Glomerular visceral epithelial cell (primary cell): Measurements from ENCODE around the gene KCNJ6.

ENCODE experiments used
- DNase-seq: peaks from one replicate; pipeline ENCODE4 v3.0.0-alpha.2; 2016; ENCODE audit errors: extremely low spot score

The KCNJ6 gene

DNA sequence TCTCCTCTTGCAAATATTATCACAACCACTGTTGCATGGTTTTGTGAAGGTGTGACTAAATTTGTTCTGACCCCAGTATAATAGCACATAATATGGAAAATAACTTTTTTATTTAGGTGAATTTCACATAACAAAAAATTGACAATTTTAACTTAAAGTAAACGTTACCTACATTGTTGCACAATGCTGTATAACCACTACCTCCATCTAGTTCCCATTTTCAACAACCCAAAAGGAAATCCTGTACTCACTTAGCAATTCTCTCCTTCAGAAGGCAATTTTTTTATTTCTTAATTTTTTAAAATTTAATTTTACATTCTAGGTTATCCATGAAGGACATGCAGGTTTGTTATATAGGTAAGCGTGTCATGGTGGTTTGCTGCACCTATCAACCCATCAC lies 95.2 kb downstream of the KCNJ6 start:
- no peak for DNase-seq

DNA sequence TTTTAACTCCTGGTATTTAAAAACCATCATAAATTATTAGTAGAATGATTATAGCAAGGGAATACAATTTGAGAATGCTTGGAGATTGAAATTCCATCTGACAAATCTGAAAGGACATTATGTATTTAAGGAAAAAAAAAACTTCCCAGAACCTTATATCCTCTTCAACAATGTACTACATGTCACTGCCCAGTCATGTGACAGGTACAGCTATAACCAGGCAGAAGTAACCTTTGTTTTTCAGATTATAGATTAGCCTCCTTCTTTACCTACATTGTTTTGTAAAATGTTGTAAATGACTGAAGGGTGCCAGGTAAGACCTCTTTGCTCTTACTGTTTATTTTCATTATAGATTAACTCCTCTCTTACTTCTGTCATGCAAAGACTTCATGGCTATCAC lies 96.9 kb downstream of the KCNJ6 start:
- DNase-seq = no peak

DNA sequence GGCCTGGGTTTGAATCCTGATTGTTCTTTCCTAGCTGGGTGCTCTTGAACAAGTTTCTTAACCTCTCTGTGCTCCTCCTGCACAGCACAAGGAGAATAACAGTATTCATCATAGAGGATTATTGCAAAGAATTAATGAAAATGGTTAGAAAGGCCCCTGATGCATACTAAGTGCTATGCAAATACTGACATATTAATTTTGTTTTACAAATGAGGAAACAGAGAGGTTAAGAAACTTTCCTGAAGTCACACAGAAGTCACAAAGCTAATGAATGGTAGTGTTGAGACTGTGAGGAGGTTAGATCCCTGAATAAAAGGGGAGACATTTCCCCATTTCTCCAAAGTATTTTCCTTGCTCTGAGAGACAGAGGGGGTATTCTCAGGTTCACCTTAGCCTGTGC lies 99.0 kb downstream of the KCNJ6 start:
- DNase-seq = no peak

DNA sequence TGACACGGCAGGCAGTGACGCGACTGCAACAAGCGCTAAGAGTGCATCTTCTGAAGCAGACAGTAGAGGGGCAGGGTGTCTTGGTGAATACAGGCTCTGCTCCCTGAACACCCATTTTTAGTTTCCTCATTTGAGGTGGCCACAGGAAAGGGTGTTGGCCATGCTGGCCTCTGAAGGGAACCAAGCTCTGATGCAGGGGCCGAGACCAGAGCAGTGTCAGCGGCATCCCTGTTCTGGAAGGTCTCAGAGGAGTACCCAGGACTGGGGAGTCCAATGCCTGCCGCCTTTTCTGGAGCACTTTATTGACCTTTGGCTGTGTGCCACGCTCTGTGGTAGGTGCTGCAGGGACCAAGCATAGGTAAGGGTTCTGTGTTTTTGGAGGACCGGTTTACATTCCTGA lies 100.4 kb downstream of the KCNJ6 start:
- DNase-seq = no peak

DNA sequence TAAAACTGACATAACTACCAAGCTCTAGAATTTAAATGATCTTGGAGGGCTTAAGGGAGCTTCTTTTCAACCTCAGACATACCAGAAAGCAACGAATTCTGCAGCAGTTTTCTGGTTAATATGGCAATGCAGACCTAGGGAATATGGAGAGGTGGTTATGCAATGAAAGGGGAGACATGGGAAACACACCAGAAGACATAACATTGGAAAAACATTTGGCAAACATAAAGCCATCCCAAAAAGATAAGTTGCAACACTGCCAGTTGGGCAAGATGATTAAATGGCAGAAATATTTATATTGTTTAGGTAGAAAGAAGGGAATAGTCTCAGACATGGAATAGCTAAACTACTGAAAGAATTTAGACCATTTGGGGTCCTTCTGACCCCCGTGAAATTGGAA lies 104.5 kb downstream of the KCNJ6 start:
- DNase-seq = no peak

DNA sequence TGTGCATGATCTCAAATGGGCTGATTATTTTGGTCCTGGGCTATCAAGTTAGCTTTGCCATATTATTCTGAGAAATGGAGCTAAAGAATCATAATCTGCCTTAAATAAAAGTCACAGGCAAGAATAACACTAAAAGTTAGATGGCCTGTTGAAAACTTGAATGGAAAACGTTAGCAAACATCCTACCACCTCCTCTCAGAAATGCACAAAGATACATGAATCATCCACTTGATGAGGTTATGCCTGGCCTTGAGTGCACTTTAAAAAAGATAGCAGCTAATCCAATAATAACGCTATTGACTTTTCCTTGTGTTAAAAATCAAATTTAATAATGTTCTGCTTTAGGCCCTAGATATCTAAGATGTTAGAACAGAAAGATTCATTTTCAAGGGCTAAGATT lies 108.0 kb downstream of the KCNJ6 start:
- no peak for DNase-seq

DNA sequence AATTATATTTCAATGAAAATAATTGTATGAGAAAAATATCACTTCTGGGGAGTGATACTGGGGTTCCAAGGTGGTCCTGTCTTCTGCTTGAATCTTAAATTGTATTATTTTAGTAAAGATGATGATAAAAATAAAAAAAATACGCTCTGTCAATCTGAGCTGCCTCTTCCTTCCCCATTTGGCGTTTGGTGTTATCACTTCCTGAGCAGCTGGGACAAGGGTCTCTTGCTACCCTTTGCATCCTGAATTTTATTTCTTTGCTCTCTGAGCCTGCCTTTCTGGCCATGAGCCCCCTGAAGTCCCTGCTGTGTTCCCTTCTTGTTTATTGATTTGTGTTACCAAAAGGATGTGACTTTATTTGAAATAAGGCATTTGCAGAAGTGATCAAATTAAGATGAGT lies 111.0 kb downstream of the KCNJ6 start:
- no peak for DNase-seq

DNA sequence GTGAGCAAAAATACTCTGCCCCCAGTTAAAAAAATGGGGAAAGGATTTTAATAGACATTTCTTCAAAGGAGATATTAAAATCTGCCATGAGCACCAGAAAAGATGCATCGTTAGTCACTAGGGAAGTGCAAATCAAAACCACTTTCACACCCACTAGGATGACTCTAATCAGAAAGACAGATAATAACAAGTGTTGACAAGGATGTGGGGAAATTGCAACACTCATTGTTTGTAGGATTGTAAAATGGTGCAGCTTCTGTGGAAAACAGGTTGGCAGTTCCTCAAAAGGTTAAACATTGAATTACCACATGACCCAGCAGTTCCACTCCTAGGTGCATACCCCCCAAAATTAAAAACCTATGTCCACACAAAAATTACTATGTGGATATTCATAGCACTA lies 112.3 kb downstream of the KCNJ6 start:
- no peak for DNase-seq

DNA sequence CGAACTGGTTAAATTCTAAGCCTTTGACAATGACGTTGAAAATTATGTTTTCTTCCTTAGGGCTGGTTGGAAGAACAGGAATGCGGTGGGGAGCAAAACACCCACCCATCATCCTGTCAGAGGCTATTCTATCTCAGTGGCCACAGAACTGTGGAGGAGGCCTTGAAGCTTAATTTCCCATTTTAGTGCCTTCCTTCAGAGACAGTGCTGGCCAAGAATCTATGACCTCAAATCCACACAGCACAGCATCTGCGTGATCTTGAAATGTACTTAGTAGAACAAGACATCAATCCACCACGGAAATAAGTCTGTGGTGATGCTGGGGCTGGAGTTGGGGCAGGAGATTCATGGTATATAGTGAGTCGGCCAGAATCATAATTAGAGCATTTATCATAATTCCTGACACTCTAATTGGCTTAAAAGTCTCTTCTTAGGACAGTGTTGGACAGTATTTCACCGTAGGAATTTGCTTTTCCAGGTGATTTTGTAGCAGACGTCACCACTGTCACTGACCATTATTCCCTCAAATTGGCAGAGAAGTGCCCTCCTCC lies 113.1 kb downstream of the KCNJ6 start:
- no peak for DNase-seq

DNA sequence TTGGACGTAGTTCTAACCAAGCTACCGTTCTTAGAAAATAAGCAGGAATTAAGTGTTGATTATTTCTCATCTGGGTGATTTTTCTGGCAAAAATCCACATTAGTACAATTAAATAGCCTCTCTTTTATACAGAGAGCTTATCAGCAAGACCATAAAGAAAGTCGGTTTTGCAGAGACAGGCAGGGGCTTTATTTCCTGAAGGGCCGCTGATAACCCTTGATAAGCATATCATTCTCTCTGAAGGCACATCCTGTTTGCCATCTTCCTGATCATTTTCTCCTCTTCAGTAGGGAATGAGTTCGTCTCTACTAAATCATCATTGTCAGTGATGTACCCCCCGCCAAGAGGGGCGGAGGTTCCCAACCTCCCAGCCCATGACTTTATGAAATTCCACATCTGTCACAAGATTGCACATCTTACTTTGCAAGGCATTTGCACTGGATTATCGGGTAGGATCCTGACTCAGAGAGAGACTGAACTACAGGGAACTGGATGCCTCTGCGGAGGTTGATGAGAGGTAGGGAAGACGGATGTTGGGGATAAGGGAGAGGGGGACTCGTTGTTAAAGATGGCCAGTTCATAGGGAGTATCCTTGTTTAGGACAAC lies 115.7 kb downstream of the KCNJ6 start:
- no peak for DNase-seq

DNA sequence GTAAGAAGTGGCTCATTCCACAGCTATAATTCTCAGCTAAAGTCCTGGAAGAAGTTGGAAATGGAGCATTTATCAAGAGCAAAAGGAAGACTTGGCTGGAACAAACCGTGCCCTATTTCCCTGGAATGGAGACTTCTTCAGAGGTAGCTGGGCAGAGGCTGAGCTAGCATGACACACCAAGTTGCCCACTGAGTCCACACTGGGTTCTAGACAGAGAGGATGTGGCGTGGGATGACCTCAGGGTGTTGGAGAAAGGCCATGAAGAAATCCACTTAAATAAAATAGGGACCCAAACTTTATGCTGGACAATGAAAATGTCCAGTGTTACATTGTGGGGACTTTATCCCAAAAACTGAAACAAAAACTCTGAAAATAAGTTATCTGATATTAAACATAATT lies 116.2 kb downstream of the KCNJ6 start:
- DNase-seq = peak; percentile 25

DNA sequence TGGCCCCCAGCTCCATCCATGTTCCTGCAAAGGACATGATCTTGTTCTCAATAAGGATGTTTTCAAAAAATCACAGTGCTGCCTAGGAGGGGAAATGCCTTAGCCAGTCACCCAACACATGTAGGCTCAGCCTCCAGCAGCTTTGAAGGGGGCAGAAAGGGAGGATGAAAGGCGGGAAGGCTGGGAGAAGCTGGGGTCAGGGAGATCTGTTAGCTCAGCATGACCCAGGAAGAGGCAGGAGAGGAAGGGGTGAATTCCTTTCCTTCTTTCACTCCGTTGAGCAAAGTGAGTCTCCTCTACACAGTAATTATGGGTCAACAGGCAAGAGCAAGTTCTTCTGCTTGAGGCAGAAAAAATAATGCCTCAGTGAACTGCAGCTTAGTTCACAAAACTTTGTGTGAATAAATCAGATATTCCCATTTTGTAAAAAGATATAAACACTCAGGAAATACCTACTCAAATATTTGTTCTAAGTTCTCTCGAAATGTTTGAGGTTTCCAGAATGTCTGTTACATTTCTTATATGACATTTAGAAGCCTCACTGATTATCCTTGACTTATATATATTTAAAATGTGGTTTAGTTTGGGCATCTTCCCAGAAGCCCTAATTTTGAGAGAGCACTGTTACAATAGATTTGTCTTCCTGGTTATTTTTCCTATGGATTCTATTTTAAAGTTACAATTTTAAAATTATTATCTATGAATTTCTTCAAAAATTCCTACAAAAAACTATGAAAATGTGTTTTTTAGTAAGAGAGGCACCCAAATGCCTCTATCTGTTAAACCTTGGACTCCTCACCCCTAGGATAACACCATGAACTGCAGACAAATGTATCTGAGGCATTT lies 116.8 kb downstream of the KCNJ6 start:
- no peak for DNase-seq

DNA sequence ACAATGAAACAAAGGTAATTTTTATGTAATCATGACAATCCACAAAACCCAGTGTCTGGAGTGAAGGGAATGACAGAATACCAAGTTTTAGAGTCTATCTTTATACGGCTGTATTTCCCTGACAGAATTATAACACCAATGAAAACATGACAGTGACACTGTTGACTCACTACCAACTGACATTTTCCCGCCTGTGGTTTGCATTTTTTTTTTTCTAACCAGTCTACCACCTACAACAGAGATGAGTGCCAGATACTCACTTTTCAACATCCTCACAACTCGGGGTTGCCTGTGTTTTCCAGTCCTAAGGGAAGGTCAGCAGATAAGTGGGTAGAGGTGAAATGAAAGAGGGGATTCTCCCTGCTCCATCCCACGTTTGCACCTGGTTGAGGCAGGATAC lies 118.9 kb downstream of the KCNJ6 start:
- DNase-seq = no peak

DNA sequence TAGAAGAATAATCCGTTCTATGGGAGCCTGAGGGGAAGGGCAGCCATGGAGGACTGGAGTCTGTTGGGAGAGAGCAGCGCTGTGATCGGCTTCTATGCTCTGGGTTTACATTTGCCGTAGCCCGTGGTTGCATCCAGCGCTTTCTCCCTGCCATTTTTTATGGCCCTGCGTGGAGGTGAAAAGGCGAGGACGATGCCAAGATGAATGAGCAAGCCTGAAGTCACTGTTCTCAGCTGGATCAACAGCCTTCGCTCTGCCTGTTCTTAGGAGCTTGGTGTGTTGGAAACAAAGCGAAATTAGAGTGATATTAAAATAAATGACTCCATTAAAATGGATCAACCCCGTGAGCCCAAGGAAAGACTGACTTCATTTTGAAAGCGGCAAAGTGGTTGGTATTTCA lies 120.2 kb downstream of the KCNJ6 start:
- no peak for DNase-seq

DNA sequence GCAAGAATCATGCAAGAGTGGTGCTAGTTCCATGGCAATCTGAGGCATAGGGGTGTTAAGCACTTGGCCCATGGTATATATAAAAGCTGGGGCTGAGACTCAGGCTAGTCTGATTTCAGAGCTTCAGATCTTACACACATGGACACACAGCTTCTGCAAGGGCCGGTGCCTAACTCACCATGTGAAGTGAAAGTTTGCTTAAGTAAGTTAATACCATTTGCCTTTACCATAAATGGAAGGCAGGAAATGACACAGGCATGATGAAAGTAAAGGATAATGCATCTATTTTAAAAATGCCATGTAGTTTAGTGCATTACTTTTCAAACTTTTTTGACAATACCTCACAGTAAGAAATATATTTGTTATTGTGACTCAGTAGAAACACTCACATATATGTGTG lies 122.6 kb downstream of the KCNJ6 start:
- DNase-seq = no peak

DNA sequence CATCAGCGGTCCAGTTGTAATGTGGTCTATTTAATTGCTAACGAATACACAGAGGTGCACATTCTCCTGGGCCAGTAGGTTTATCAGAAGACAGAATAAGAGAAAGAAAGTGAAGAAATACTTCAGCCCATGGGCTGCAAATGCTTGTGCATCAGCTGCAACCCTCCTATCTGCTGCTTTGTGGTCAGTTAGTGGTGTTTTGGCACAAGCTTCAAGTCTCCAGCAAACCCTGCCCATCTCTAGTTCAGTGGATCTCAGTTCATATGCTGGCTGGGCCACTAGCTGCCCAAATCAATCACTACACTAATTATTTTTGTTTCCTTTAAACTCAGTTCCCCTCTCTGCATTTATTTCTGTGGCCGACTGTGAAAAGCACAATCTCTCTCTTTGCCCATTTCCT lies 124.2 kb downstream of the KCNJ6 start:
- DNase-seq = no peak

DNA sequence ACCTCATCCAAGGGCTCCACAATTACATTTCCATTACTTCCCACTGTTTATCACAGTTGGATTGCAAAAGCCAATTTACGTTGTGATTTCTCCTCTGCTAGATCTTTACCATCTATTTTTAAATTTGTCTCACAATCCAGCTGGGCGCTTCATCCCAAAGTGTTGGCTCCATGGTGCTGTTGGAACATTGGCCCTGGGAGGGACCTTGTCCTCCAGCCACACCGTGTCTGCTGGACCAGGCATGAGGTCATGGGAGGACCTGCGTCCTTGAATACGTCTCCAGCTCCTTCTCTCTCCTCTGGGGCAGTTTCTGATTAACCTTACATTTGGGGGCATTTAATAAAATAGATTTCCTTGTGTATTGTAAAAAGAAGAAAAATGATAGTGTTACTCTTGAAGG lies 125.4 kb downstream of the KCNJ6 start:
- DNase-seq = no peak

DNA sequence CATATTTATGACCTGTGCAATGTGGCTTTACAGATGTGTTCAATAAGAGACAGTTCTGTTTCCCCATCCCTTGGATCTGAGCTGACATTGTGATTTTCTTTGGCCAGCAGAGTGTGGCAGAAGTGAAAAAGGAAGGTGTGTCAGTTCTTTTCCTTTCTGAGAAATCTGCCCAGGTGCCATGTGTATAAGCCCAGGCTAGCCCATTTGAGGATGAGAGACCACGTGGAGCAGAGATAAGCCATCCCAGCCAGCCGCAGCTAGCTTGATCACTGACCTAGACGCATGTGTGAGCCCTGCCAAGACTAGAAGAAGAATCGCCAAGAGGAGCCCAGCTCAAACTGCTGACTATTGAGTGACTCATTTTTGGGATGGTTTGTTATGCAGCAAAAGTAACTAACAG lies 127.8 kb downstream of the KCNJ6 start:
- DNase-seq = no peak

DNA sequence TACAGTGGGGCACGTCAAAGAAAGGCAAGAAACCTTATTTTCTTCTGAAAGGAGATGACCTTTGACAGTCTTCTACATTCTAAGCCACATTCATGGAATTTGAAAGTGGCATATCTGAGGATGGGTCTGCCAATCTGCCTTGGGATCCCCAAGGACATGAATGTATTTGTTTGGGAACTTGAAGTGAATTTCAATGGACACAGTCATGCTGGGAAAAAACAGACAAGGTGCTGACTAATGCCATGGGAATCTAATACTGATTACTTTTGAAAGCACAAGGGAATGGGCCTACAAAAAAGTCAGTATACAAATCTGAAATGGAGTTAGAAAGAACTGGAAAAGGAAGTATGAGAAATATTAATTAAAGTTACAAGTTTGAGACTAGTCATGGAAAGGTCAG lies 128.8 kb downstream of the KCNJ6 start:
- peak; percentile 59 for DNase-seq

DNA sequence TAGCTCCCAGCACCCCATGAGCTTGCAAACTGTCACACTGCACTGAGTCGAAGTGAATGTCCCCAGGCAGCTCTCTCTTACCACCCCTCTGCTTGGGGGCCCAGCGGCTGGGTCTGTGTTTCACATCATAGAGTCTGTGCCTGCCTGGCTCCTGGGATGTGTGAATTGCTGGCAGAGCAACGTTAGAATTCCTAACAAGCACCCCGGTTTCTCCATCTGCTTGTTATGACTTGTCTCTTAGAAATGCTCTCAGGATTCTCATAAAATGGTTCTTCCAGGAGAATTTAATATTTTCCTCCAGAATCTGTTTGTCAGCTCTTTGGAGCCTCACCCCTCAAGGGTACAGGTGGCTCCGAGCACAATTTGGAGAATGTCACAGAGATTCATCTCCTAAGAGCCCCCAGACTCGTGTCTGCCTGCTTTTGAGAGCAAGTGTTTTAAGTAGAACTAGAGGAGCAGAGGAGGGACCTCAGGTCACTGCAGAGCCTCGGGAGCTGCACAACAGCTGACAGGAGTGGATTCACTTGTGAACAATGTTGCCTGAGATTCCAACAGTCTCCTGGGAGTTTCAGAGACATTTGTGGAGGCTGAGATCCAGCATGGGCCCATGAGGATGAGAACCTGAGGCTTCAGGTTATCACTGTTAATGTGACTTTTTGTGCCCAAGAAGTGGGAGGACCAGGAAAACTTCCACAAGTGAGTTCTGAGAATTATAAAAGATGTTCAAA lies 131.5 kb downstream of the KCNJ6 start:
- no peak for DNase-seq

DNA sequence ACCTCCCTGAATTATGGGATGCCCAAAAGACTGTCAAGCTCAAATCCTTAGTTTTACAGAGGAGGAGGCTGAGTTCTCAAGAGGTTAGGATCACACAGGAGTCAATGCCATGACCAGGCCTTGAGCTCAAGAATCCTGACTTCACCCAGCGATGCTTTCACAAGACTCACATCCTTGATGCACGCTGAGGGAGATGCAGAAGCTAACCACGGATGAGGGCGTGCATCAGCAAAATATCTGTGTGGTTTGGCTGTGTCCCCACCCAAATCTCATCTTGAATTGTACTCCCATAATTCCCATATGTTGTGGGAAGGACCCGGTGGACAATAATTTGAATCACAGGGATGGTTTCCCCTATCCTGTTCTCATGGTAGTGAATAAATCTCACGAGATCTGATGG lies 133.2 kb downstream of the KCNJ6 start:
- DNase-seq = no peak
